Fibroblast of lung (primary cell): ENCODE measurements around the gene HLA-A. TPM values are rescaled to one million over a fixed set of nuclear protein-coding genes. Genes with fewer than 3 reads are reported as not detected.

Experiments
- DNase-seq, 2 donors: peaks; one replicate each; pipeline versions ENCODE4 v3.0.0 to v3.0.0-alpha.2; 2010; ENCODE audit warnings: low read depth in 2 of 2
- H2AFZ ChIP-seq: 2 replicates; pipeline ENCODE4 v1.5.1; 2012; ENCODE audit warnings: low read length, control low read depth, inconsistent platforms
- H3K27ac ChIP-seq: 2 replicates; pipeline ENCODE4 v1.5.1; 2011; ENCODE audit warnings: low read length, control low read depth; ENCODE audit not compliant: insufficient read depth
- H3K27me3 ChIP-seq: 2 replicates; pipeline ENCODE4 v1.5.1; 2011; ENCODE audit warnings: mild to moderate bottlenecking, low read length; ENCODE audit not compliant: control insufficient read depth, insufficient read depth
- H3K36me3 ChIP-seq: 2 replicates; pipeline ENCODE4 v1.5.1; 2011; ENCODE audit warnings: low read length; ENCODE audit not compliant: control insufficient read depth, insufficient read depth
- H3K4me1 ChIP-seq: 2 replicates; pipeline ENCODE4 v1.5.1; 2011; ENCODE audit warnings: low read length; ENCODE audit not compliant: control insufficient read depth, insufficient read depth; ENCODE audit errors: extremely low read depth
- H3K4me2 ChIP-seq: 2 replicates; pipeline ENCODE4 v1.5.1; 2011; ENCODE audit warnings: low read length, control low read depth; ENCODE audit not compliant: insufficient read depth; ENCODE audit errors: extremely low read depth
- H3K4me3 ChIP-seq, 4 experiments: fragments of 200-600 bp in 1 of 4; sonication (generic) in 1 of 4; replicated peaks in 1 of 4; 2 replicates each; pipeline ENCODE4 v1.5.1; 2011 to 2016; ENCODE audit warnings: low read length in 4 of 4, low read depth in 3 of 4, mild to moderate bottlenecking in 3 of 4, control low read depth in 2 of 4, inconsistent platforms in 1 of 4, mixed read lengths in 1 of 4; ENCODE audit not compliant: insufficient read depth in 1 of 4; ENCODE audit errors: control extremely low read depth in 1 of 4
- H3K79me2 ChIP-seq: 2 replicates; pipeline ENCODE4 v1.5.1; 2012; ENCODE audit warnings: mild to moderate bottlenecking, low read length, inconsistent platforms; ENCODE audit not compliant: control insufficient read depth, insufficient read depth
- H3K9ac ChIP-seq: 2 replicates; pipeline ENCODE4 v1.5.1; 2011; ENCODE audit warnings: mild to moderate bottlenecking, low read length, control low read depth; ENCODE audit not compliant: insufficient read depth
- H3K9me3 ChIP-seq: 2 replicates; pipeline ENCODE4 v1.5.1; 2012; ENCODE audit warnings: low read depth, low read length; ENCODE audit not compliant: control insufficient read depth, insufficient read depth
- H4K20me1 ChIP-seq: 2 replicates; pipeline ENCODE4 v1.5.1; 2011; ENCODE audit warnings: low read length; ENCODE audit not compliant: control insufficient read depth, insufficient read depth; ENCODE audit errors: extremely low read depth
- EZH2 ChIP-seq: IDR thresholded peaks from 2 replicates; pipeline ENCODE4 v1.5.1; 2012; ENCODE audit warnings: low read length, control low read depth, mild to moderate bottlenecking; ENCODE audit errors: missing control alignments
- polyA minus RNA-seq: library from RNA; depleted of rRNA, polyadenylated mRNA; stranded (reverse); fragments of >200 nt; gene quantifications from 2 replicates; pipeline ENCODE4 v1.2.3, GENCODE V29; 2011; ENCODE audit warnings: low replicate concordance
- polyA plus RNA-seq, 2 donors: library from polyadenylated mRNA; depleted of rRNA in 1 of 2; stranded (reverse) in 1 of 2; unstranded in 1 of 2; fragments of >200 nt; gene quantifications; 2 replicates each; pipeline ENCODE4 v1.2.1, GENCODE V29; 2011 to 2012; ENCODE audit warnings: missing spikeins in 1 of 2
- total RNA-seq: library from RNA; depleted of rRNA; stranded (reverse); fragments of >200 nt; gene quantifications from 2 replicates; pipeline ENCODE4 v1.2.1, GENCODE V29; 2014
- TF ChIP-seq, protein P1 (sequence below), 2 donors: IDR thresholded peaks in 1 of 2; conservative IDR thresholded peaks in 1 of 2; 1 replicate in 1 of 2; 2 replicates in 1 of 2; pipeline ENCODE4 v1.5.1; 2011 to 2012; ENCODE audit warnings: low read length in 2 of 2, control low read depth in 1 of 2, inconsistent platforms in 1 of 2, low read depth in 1 of 2, mild to moderate bottlenecking in 1 of 2

Gene HLA-A
- total RNA-seq = 280 and 666 TPM in 2 replicates
- polyA plus RNA-seq = 272 and 630 TPM in 2 replicates
- 460 and 675 TPM in 2 replicates for polyA plus RNA-seq (2012)
- 343 and 357 TPM in 2 replicates for polyA minus RNA-seq

DNA sequence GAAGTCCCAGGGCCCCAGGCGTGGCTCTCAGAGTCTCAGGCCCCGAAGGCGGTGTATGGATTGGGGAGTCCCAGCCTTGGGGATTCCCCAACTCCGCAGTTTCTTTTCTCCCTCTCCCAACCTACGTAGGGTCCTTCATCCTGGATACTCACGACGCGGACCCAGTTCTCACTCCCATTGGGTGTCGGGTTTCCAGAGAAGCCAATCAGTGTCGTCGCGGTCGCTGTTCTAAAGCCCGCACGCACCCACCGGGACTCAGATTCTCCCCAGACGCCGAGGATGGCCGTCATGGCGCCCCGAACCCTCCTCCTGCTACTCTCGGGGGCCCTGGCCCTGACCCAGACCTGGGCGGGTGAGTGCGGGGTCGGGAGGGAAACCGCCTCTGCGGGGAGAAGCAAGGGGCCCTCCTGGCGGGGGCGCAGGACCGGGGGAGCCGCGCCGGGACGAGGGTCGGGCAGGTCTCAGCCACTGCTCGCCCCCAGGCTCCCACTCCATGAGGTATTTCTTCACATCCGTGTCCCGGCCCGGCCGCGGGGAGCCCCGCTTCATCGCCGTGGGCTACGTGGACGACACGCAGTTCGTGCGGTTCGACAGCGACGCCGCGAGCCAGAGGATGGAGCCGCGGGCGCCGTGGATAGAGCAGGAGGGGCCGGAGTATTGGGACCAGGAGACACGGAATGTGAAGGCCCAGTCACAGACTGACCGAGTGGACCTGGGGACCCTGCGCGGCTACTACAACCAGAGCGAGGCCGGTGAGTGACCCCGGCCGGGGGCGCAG lies at the start of gene HLA-A:
Gene HLA-A (plus strand): TSS at position 258 of the 778 bp plus-strand sequence. CDS start 22 bp downstream, at position 280.
- peak within 1 kb of the TSS; percentile 88 for H3K9ac ChIP-seq
- H2AFZ ChIP-seq = peak within 1 kb of the TSS; percentile 77
- H3K4me2 ChIP-seq = peak within 1 kb of the TSS; percentile 96
- H3K79me2 ChIP-seq = peaks cover 15% of the 10 kb centered on the region
- no peaks in the 10 kb centered on the region for H3K9me3 ChIP-seq
- TF ChIP-seq EZH2 = no peak
- TF ChIP-seq, protein P1, sequence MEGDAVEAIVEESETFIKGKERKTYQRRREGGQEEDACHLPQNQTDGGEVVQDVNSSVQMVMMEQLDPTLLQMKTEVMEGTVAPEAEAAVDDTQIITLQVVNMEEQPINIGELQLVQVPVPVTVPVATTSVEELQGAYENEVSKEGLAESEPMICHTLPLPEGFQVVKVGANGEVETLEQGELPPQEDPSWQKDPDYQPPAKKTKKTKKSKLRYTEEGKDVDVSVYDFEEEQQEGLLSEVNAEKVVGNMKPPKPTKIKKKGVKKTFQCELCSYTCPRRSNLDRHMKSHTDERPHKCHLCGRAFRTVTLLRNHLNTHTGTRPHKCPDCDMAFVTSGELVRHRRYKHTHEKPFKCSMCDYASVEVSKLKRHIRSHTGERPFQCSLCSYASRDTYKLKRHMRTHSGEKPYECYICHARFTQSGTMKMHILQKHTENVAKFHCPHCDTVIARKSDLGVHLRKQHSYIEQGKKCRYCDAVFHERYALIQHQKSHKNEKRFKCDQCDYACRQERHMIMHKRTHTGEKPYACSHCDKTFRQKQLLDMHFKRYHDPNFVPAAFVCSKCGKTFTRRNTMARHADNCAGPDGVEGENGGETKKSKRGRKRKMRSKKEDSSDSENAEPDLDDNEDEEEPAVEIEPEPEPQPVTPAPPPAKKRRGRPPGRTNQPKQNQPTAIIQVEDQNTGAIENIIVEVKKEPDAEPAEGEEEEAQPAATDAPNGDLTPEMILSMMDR (conservative IDR thresholded peaks at IDR 0.05 in 1 of 2, IDR thresholded peaks at IDR 0.05 in 1 of 2; ENCODE audit: low read depth in 1 of 2, low read length in 2 of 2) = no peak
- H3K4me1 ChIP-seq = peaks cover 5% of the 10 kb centered on the region
- H3K27me3 ChIP-seq = no peaks in the 10 kb centered on the region
- peak within 1 kb of the TSS; percentile 94 for H3K27ac ChIP-seq
- peaks cover 6% of the 10 kb centered on the region for H3K36me3 ChIP-seq
- DNase-seq = peak; percentile 92 to 94
- peak within 1 kb of the TSS; percentile 61 to 77 (median 66) for H3K4me3 ChIP-seq
- H4K20me1 ChIP-seq = no peaks in the 10 kb centered on the region

DNA sequence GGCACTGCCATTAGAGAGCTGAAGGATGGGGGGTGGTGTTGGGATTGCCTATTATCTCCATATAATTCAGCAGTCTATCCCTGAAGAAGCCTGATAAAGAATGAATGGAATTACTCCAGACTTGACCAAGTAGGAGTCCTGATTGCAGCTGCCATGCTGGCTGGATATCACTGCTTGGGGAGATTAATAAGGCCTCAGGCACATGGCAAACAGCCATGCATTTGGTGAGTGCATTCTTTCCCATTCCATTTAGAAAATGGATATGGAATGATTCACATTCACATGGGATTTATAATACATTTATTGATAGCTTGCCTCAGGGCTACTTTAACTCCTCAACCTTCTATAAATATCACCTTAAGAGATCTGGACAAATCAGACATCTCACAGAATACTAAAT lies 49.6 kb upstream of the HLA-A start:
- no peaks in the 10 kb centered on the region for H3K9me3 ChIP-seq
- H2AFZ ChIP-seq = no peak overlapping the region
- H3K9ac ChIP-seq = no peak overlapping the region
- no peak overlapping the region for H3K27ac ChIP-seq
- DNase-seq = no peak
- no peak for TF ChIP-seq EZH2
- TF ChIP-seq, protein P1 (conservative IDR thresholded peaks at IDR 0.05 in 1 of 2, IDR thresholded peaks at IDR 0.05 in 1 of 2; ENCODE audit: low read depth in 1 of 2, low read length in 2 of 2) = no peak
- no peaks in the 10 kb centered on the region for H3K79me2 ChIP-seq
- no peaks in the 10 kb centered on the region for H3K36me3 ChIP-seq
- H3K4me2 ChIP-seq = no peak overlapping the region
- H4K20me1 ChIP-seq = no peaks in the 10 kb centered on the region
- H3K27me3 ChIP-seq = no peaks in the 10 kb centered on the region
- H3K4me1 ChIP-seq = no peaks in the 10 kb centered on the region
- H3K4me3 ChIP-seq = no peak overlapping the region

DNA sequence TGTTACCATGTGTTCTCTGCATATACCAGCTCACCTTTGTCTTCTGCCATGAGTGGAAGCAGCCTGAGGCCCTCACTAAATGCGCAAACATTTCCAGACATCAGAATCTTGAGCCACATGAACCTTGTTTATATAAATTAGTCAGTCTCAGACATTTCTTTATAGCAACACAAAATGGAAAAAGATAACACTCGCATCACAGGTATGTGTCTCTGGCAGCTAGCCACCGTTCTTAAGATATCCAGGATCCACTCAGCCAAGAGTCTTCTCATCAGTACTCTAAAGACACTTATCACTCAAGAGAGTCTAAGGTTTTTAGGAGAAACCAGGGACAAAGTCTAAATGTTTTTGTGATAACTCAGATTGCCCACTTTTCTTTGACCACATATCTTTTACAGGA lies 43.1 kb upstream of the HLA-A start:
- Histone ChIP-seq H2AFZ (no peak overlapping the region), H3K9me3 (no peaks in the 10 kb centered on the region), H3K4me2 (no peak overlapping the region), H3K27ac (no peak overlapping the region), H3K79me2 (no peaks in the 10 kb centered on the region), H3K4me1 (no peaks in the 10 kb centered on the region), H3K9ac (no peak overlapping the region), H3K36me3 (no peaks in the 10 kb centered on the region), H4K20me1 (no peaks in the 10 kb centered on the region), H3K27me3 (peaks cover 3% of the 10 kb centered on the region), H3K4me3 (no peak overlapping the region)
- TF ChIP-seq, protein P1 (conservative IDR thresholded peaks at IDR 0.05 in 1 of 2, IDR thresholded peaks at IDR 0.05 in 1 of 2; ENCODE audit: low read depth in 1 of 2, low read length in 2 of 2) = no peak
- TF ChIP-seq EZH2 = no peak
- DNase-seq = no peak
